Measurements from ENCODE around the gene TSPAN32.

Gene TSPAN32

DNA sequence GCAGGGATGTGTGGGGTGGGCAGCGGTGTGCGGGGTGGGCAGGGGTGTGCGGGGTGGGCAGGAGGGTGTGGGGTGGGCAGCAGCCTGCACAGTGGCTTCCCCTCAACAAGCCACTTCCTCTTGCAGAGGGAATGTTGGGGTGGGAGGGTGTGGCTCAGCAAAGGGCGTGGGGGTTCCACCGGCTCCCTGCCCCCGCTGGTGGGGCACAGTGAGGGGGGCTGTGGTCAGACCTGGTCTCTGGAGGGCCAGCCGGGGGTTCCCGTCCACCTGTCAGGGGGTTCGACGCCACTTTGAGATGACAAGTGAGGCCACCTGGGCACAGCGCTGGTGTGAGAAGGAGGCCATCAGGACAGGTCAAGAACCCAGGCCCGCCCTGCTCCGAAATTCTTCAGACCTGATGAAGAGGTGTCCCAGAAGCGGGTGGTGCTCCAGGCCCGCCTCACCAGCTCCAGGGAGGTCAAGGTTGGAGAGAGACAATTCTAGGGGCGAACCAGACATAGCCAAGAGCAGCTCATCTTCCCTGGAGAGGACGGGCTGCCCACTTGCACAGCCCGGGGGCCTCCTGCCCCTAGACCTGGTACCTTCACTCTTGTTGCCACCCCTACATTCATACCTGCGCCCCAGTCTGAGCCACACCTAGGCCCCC, 1.4 kb upstream of the TSPAN32 start:
- Mint-ChIP-seq H3K4me3 (peak overlapping the region; percentile 97), H3K27ac (peak overlapping the region; percentile 87), H3K36me3 (ENCODE audit: low read depth) (peaks cover 93% of the 10 kb centered on the region), H3K9me3 (no peaks in the 10 kb centered on the region), H3K4me1 (ENCODE audit: low read depth) (peaks cover 68% of the 10 kb centered on the region), H3K27me3 (peaks cover 2% of the 10 kb centered on the region)
- intact Hi-C loops (cut with micrococcal nuclease) = loop anchor here (10.0 kb wide), 1 partner anchor 584 kb away; the partner anchor contains the start of gene CDKN1C

GRCh38 chr11:2300936-2301630, 730 bp upstream of the TSPAN32 start:
- H3K27ac Mint-ChIP-seq = peak overlapping the region; percentile 87
- H3K9me3 Mint-ChIP-seq = no peaks in the 10 kb centered on the region
- peak overlapping the region; percentile 97 for H3K4me3 Mint-ChIP-seq
- H3K36me3 Mint-ChIP-seq (ENCODE audit: low read depth) = peaks cover 98% of the 10 kb centered on the region
- intact Hi-C loops (cut with micrococcal nuclease) = loop anchor here (1.0 to 10.0 kb wide), 2 partner anchors 99 to 584 kb away; partner anchors contain the start of genes CDKN1C and TSSC4
- peaks cover 71% of the 10 kb centered on the region for H3K4me1 Mint-ChIP-seq (ENCODE audit: low read depth)
- peaks cover 2% of the 10 kb centered on the region for H3K27me3 Mint-ChIP-seq

DNA sequence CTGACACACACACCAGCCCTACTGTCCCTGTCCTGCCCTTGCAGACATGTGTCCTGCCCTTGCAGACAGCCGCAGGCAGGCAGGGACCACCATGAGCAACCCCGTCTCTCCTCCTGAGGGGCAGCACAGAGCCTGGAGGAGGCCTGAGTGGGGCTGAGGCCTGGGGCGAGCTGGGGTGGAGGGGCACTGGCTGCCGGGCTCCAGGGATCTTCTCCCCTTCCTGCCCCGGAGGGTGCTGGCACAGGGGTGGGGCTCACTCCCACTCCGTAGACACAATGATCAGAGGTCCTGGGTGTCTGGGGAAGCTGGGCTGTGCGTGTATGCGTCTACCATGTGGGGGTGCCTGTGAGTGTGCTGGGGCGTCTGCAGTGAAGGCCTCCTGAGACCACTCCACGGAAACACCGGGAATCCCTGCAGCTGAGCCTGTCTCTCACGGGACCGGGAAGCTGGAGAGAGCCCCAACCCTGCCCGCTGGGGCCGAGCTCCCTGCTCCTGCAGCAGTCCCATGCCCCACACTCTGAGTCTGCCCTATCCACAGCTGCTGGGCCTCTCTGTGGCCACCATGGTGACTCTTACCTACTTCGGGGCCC, 588 bp downstream of the TSPAN32 start:
- intact Hi-C loops (cut with micrococcal nuclease) = loop anchor here (2.0 to 10.0 kb wide), 2 partner anchors 32 to 582 kb away; partner anchors contain the start of genes ASCL2 and CDKN1C
- Mint-ChIP-seq H3K27me3 (no peaks in the 10 kb centered on the region), H3K27ac (peak overlapping the region; percentile 87), H3K36me3 (ENCODE audit: low read depth) (peaks cover 98% of the 10 kb centered on the region), H3K9me3 (no peaks in the 10 kb centered on the region), H3K4me1 (ENCODE audit: low read depth) (peaks cover 74% of the 10 kb centered on the region), H3K4me3 (peak overlapping the region; percentile 97)

DNA sequence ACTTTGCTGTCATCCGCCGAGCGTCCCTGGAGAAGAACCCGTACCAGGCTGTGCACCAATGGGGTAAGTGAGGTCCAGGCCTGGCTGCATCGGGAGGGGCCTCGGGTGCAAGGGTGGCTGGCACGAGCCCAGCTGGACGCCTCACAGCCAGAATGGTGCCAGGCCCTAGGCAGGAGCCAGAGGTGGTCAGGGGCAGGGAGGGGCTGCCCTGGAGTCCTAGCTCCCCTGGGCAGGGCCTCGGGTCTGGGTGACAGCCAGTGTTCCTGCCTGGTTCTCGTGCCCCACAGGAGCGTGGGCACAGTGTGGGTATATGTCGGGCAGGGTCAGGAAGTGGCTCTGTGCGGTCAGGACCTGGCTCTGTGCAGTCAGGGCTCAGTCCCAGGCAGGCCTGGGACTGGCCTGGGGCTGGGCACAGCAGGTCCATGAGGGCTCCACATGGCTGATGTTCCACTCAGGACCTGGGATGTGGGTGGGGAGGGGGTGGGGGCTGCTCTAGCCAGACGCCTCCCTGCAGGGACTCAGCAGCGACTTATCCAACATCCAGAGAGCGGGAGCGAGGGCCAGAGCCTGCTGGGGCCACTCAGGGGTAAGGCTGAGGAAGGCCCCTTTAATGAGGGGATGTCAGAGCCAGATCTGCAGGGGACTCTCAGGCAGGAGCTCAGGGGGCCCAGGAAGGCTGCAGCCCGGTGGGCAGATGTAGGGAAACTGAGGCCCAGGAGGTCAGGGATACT, 1.2 kb downstream of the TSPAN32 start:
- Mint-ChIP-seq H3K27ac (peak overlapping the region; percentile 87), H3K4me1 (ENCODE audit: low read depth) (peaks cover 72% of the 10 kb centered on the region), H3K36me3 (ENCODE audit: low read depth) (peaks cover 98% of the 10 kb centered on the region), H3K4me3 (peak overlapping the region; percentile 97), H3K27me3 (no peaks in the 10 kb centered on the region), H3K9me3 (no peaks in the 10 kb centered on the region)
- intact Hi-C loops (cut with micrococcal nuclease) = loop anchor here (2.0 to 10.0 kb wide), 2 partner anchors 32 to 582 kb away; partner anchors contain the start of genes ASCL2 and CDKN1C

DNA sequence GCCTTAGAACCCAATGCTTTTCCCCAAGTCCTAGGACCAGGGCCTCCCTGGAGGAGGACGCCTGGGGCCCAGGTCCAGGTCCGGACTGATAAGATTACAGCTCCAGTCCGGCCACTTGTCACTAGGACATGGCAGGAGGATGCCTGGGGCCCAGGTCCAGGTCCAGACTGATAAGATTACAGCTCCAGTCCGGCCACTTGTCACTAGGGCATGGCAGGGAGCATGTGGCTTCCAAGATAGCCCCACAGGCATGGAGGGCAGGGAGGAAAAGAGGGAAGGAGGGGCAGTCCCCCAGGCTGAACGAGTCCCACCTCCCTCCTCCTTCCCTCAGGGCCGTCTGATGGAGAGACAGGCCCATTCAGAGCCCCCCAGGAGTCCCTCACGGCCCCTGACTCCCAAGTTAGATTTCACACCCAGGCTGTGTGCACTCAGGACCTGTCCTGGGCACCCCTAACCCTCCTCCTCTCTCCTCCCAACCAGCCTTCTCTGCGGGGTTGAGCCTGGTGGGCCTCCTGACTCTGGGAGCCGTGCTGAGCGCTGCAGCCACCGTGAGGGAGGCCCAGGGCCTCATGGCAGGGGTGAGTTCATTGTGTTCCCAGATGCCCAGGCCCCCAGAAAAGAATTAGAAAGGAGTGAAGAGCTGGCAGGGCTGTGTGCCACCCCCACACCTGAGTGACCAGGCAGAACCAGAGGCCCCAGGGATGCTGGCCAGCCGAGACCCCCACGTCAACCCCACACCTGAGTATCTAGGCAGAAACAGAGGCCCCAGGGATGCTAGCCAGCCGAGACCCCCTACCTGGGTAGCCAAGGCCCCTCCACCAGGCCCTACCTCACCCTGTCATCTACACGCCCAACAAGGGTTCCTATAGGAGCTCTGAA, 2.1 kb downstream of the TSPAN32 start:
- H3K4me1 Mint-ChIP-seq (ENCODE audit: low read depth) = peaks cover 65% of the 10 kb centered on the region

GRCh38 chr11:2304506-2305139, 2.8 kb downstream of the TSPAN32 start:
- Mint-ChIP-seq H3K9me3 (no peaks in the 10 kb centered on the region), H3K4me1 (ENCODE audit: low read depth) (peaks cover 58% of the 10 kb centered on the region), H3K4me3 (peak overlapping the region; percentile 97), H3K27me3 (no peaks in the 10 kb centered on the region), H3K36me3 (ENCODE audit: low read depth) (peaks cover 96% of the 10 kb centered on the region), H3K27ac (peak overlapping the region; percentile 87)
- intact Hi-C loops (cut with micrococcal nuclease) = loop anchor here (1.0 to 10.0 kb wide), 3 partner anchors 96 to 580 kb away; partner anchors contain the start of genes CDKN1C and TSSC4

More for the DNA sequence above, 2.1 kb downstream of the TSPAN32 start:
- H3K27me3 Mint-ChIP-seq = no peaks in the 10 kb centered on the region
- H3K36me3 Mint-ChIP-seq (ENCODE audit: low read depth) = peaks cover 97% of the 10 kb centered on the region
- peak overlapping the region; percentile 87 for H3K27ac Mint-ChIP-seq
- intact Hi-C loops (cut with micrococcal nuclease) = loop anchor here (2.0 to 10.0 kb wide), 2 partner anchors 33 to 581 kb away; partner anchors contain the start of genes ASCL2 and CDKN1C
- no peaks in the 10 kb centered on the region for H3K9me3 Mint-ChIP-seq
- H3K4me3 Mint-ChIP-seq = peak overlapping the region; percentile 97

DNA sequence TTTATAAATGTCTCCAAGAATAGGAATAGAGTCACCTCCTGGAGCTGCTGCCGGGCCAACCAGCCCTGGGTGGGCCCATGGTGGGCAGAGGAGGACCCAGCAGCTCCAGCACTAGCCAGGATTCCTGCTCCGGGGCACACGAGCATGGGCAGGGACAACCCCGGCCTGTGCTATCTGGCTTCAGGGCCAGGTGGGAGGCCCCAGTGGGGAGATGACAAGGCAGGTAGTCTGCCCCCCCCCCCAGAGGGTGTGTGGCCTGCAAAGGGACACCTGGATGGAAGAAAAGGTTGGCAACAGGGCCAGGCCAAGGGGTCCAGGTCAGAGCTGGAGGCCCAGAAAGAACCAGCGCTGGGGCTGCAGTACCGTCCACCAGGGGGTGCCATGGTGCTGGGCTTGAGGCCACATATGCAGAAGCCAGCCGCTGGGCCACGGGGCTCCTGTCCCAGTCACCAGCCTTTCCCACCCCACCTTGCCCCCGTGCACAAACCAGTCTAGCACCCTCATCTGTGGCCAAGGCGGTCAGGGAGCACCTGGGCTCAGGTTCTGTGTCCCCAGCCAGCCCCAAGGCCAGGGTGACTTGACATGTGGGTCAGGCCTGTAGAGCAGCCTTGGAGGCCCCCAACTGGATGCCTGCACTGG, 3.4 kb downstream of the TSPAN32 start:
- intact Hi-C loops (cut with micrococcal nuclease) = loop anchor here (1.0 to 10.0 kb wide), 3 partner anchors 95 to 580 kb away; partner anchors contain the start of genes CDKN1C and TSSC4
- H3K27me3 Mint-ChIP-seq = no peaks in the 10 kb centered on the region
- H3K9me3 Mint-ChIP-seq = no peaks in the 10 kb centered on the region
- peak overlapping the region; percentile 87 for H3K27ac Mint-ChIP-seq
- peaks cover 90% of the 10 kb centered on the region for H3K36me3 Mint-ChIP-seq (ENCODE audit: low read depth)
- peaks cover 54% of the 10 kb centered on the region for H3K4me1 Mint-ChIP-seq (ENCODE audit: low read depth)
- H3K4me3 Mint-ChIP-seq = peak overlapping the region; percentile 97

GRCh38 chr11:2305788-2306451, 4.1 kb downstream of the TSPAN32 start:
- Mint-ChIP-seq H3K9me3 (no peaks in the 10 kb centered on the region), H3K4me1 (ENCODE audit: low read depth) (peaks cover 59% of the 10 kb centered on the region)

DNA sequence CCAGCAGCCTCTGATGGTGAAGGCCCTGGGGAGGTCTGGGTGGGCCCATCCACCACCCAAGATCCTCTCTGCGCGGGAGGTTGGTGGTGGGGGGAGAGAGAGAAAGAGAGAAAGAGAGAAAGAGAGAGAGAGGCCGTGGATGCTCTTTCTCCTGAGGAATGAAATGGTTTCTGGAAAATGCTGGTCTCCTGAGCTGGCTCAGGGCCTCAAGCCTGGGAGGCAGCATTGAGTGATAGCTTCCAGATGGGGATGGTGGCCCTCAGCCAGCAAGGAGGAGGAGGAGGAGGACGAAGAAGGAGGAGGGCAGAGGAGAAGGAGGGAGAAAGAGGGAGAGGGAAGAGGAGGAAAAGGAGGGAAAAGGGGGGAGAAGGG, 4.6 kb downstream of the TSPAN32 start:
- Mint-ChIP-seq H3K27me3 (peaks cover 2% of the 10 kb centered on the region), H3K36me3 (ENCODE audit: low read depth) (peaks cover 78% of the 10 kb centered on the region), H3K4me1 (ENCODE audit: low read depth) (peaks cover 61% of the 10 kb centered on the region), H3K27ac (peak overlapping the region; percentile 64), H3K4me3 (peak overlapping the region; percentile 97), H3K9me3 (no peaks in the 10 kb centered on the region)
- intact Hi-C loops (cut with micrococcal nuclease) = loop anchor here (10.0 kb wide), 1 partner anchor 578 kb away; the partner anchor contains the start of gene CDKN1C

More at GRCh38 chr11:2305788-2306451, 4.1 kb downstream of the TSPAN32 start:
- Mint-ChIP-seq H3K27me3 (no peaks in the 10 kb centered on the region), H3K27ac (peak overlapping the region; percentile 64), H3K36me3 (ENCODE audit: low read depth) (peaks cover 83% of the 10 kb centered on the region), H3K4me3 (peak overlapping the region; percentile 97)
- intact Hi-C loops (cut with micrococcal nuclease) = loop anchor here (1.0 to 10.0 kb wide), 3 partner anchors 94 to 579 kb away; partner anchors contain the start of genes CDKN1C and TSSC4

- Mint-ChIP-seq H3K9me3 (no peaks in the 10 kb centered on the region), H3K4me3 (no peak overlapping the region), H3K27ac (peak overlapping the region; percentile 64), H3K36me3 (ENCODE audit: low read depth) (peaks cover 72% of the 10 kb centered on the region), H3K4me1 (ENCODE audit: low read depth) (peaks cover 66% of the 10 kb centered on the region), H3K27me3 (peaks cover 7% of the 10 kb centered on the region)
- intact Hi-C loops (cut with micrococcal nuclease) = loop anchor here (10.0 kb wide), 1 partner anchor 578 kb away; the partner anchor contains the start of gene CDKN1C
These were observed 5.2 kb downstream of the TSPAN32 start for GRCh38 chr11:2306877-2307500.

All from dendritic cell treated with granulocyte-macrophage colony-stimulating factor and Interleukin-4, amounts not matched to agents 40 ng/mL and 50 ng/mL, for 4 days (primary cell).